Progenitor cell of endocrine pancreas (in vitro differentiated cells): ENCODE data around the gene RNFT2. TPM values are rescaled to one million over a fixed set of nuclear protein-coding genes. Genes with fewer than 3 reads are reported as not detected.

ENCODE experiments used
- DNase-seq: peaks from one replicate; pipeline ENCODE4 v3.0.0; 2021; ENCODE audit warnings: low spot score; ENCODE audit not compliant: unreplicated experiment
- H3K27ac Mint-ChIP-seq: 2 replicates; pipeline ENCODE4 v1.8.0; 2021; ENCODE audit warnings: mild to moderate bottlenecking, moderate library complexity, mixed read lengths
- H3K27me3 Mint-ChIP-seq: 2 replicates; pipeline ENCODE4 v1.8.0; 2021; ENCODE audit warnings: mixed read lengths
- H3K36me3 Mint-ChIP-seq: 2 replicates; pipeline ENCODE4 v1.8.0; 2022; ENCODE audit warnings: mixed read lengths; ENCODE audit not compliant: insufficient read depth
- H3K4me1 Mint-ChIP-seq: 2 replicates; pipeline ENCODE4 v1.8.0; 2021; ENCODE audit warnings: low read depth, mixed read lengths
- H3K4me3 Mint-ChIP-seq: 2 replicates; pipeline ENCODE4 v1.8.0; 2021; ENCODE audit warnings: low read depth, mild to moderate bottlenecking, moderate library complexity, mixed read lengths
- H3K9me3 Mint-ChIP-seq: 2 replicates; pipeline ENCODE4 v1.8.0; 2021; ENCODE audit warnings: low read depth, mixed read lengths
- CTCF ChIP-seq: fragments of 200-600 bp; sonication (generic); IDR thresholded peaks from one replicate; pipeline ENCODE4 v1.5.0; 2021; ENCODE audit warnings: antibody characterized with exemption, mild to moderate bottlenecking; ENCODE audit not compliant: unreplicated experiment
- total RNA-seq: library from RNA; stranded (reverse); gene quantifications from 2 replicates; pipeline ENCODE4 v1.2.1, GENCODE V29; 2021

The RNFT2 gene
- total RNA-seq, 1 donor from 2014 or later = 32.1 TPM

GRCh38 chr12:116712458-116713303 lies 25.4 kb upstream of the RNFT2 start:
- no peak for DNase-seq
- H3K4me3 Mint-ChIP-seq = no peak overlapping the region
- H3K9me3 Mint-ChIP-seq = no peaks in the 10 kb centered on the region
- H3K27ac Mint-ChIP-seq = no peak overlapping the region
- TF ChIP-seq CTCF = no peak
- peaks cover 17% of the 10 kb centered on the region for H3K4me1 Mint-ChIP-seq
- peaks cover 17% of the 10 kb centered on the region for H3K36me3 Mint-ChIP-seq
- peaks cover 16% of the 10 kb centered on the region for H3K27me3 Mint-ChIP-seq

- Mint-ChIP-seq H3K36me3 (peaks cover 17% of the 10 kb centered on the region), H3K27ac (no peak overlapping the region), H3K9me3 (no peaks in the 10 kb centered on the region), H3K27me3 (peaks cover 14% of the 10 kb centered on the region), H3K4me3 (no peak overlapping the region), H3K4me1 (peaks cover 17% of the 10 kb centered on the region)
- DNase-seq = no peak
- peak; percentile 18 for TF ChIP-seq CTCF
Measured at GRCh38 chr12:116713527-116713926, 24.6 kb upstream of the RNFT2 start.

- Mint-ChIP-seq H3K36me3 (peaks cover 17% of the 10 kb centered on the region), H3K9me3 (no peaks in the 10 kb centered on the region), H3K4me3 (no peak overlapping the region), H3K4me1 (peaks cover 15% of the 10 kb centered on the region), H3K27ac (no peak overlapping the region), H3K27me3 (peaks cover 7% of the 10 kb centered on the region)
- DNase-seq = no peak
- TF ChIP-seq CTCF = no peak
Measured at GRCh38 chr12:116714175-116714574, 23.9 kb upstream of the RNFT2 start.

GRCh38 chr12:116717466-116718437 lies 20.4 kb upstream of the RNFT2 start:
- H3K36me3 Mint-ChIP-seq = peaks cover 21% of the 10 kb centered on the region
- H3K27ac Mint-ChIP-seq = no peak overlapping the region
- H3K27me3 Mint-ChIP-seq = no peaks in the 10 kb centered on the region
- H3K4me3 Mint-ChIP-seq = no peak overlapping the region
- H3K9me3 Mint-ChIP-seq = no peaks in the 10 kb centered on the region
- DNase-seq = no peak
- H3K4me1 Mint-ChIP-seq = peaks cover 12% of the 10 kb centered on the region
- TF ChIP-seq CTCF = no peak
